GM12878 (cell line): ENCODE results near the gene C1orf232. TPM values are rescaled to one million over a fixed set of nuclear protein-coding genes. Genes with fewer than 3 reads are reported as not detected.

Experiments
- ATAC-seq: fragments of 200-7000 bp; cut with Tn5 transposase; 3 replicates; pipeline ENCODE4 v1.9.1; 2020; ENCODE audit warnings: mild to moderate bottlenecking, moderate library complexity
- BruUV-seq: library from RNA; stranded (reverse); fragments of 400-500 nt; replicated peaks from 2 replicates; lab custom pipeline; 2021; lab: Mats Ljungman, UMichigan
- CTCF ChIA-PET: fragments of 300-600 bp; sonication (Branson Sonifier 250); formaldehyde crosslinking; extraction: SDS; loops from one replicate; lab custom pipeline; 2021; ENCODE audit warnings: inconsistent platforms; lab: Yijun Ruan, JAX
- POLR2A ChIA-PET: fragments of 350-600 bp; formaldehyde crosslinking; extraction: SDS; loops from one replicate; lab custom pipeline; 2021; ENCODE audit warnings: inconsistent platforms; lab: Charles Lee
- RAD21 ChIA-PET: fragments of 300-600 bp; sonication (Branson Sonifier 250); formaldehyde crosslinking; loops from one replicate; lab custom pipeline; 2023; ENCODE audit warnings: antibody characterized with exemption; ENCODE audit not compliant: unreplicated experiment; lab: Charles Lee
- SMC1A ChIA-PET: fragments of 300-600 bp; sonication (Branson Sonifier 250); formaldehyde crosslinking; loops from one replicate; lab custom pipeline; 2023; ENCODE audit not compliant: unreplicated experiment, uncharacterized antibody; lab: Charles Lee
- DNase-seq: peaks from one replicate; pipeline ENCODE4 v3.0.0-alpha.2; 2011; ENCODE audit warnings: low read depth, low spot score
- FAIRE-seq: peaks from 3 replicates; lab custom pipeline; 2011; peaks lifted over from hg19 to GRCh38; lab: Jason Lieb, UNC
- H2AFZ ChIP-seq: 2 replicates; pipeline ENCODE4 v1.6.0; 2011; ENCODE audit warnings: low read depth, low read length, control low read depth; ENCODE audit not compliant: control insufficient read depth
- H3K27ac ChIP-seq: 2 replicates; pipeline ENCODE4 v1.5.1; 2011; ENCODE audit warnings: control low read depth; ENCODE audit not compliant: control insufficient read depth, insufficient read depth
- H3K27me3 ChIP-seq, 2 experiments: replicated peaks in 1 of 2; 2 replicates each; pipeline versions ENCODE4 v1.6.0 to v1.6.1; 2011; ENCODE audit warnings: low read length in 1 of 2; ENCODE audit not compliant: control insufficient read depth in 2 of 2, insufficient read depth in 2 of 2
- H3K36me3 ChIP-seq, 2 experiments: 2 replicates each; pipeline ENCODE4 v1.5.1; 2011; ENCODE audit warnings: low read length in 1 of 2; ENCODE audit not compliant: control insufficient read depth in 2 of 2, insufficient read depth in 2 of 2
- H3K4me1 ChIP-seq: 2 replicates; pipeline ENCODE4 v1.6.1; 2011; ENCODE audit warnings: mild to moderate bottlenecking, low read length, moderate library complexity, mixed read lengths; ENCODE audit not compliant: control insufficient read depth, insufficient read depth
- H3K4me2 ChIP-seq: 2 replicates; pipeline ENCODE4 v1.6.0; 2011; ENCODE audit warnings: control low read depth; ENCODE audit not compliant: control insufficient read depth, insufficient read depth
- H3K4me3 ChIP-seq: fragments of 200-600 bp; sonication (generic); 2 replicates; pipeline ENCODE4 v1.5.1; 2016
- H3K79me2 ChIP-seq: 2 replicates; pipeline ENCODE4 v1.6.0; 2011; ENCODE audit warnings: low read length; ENCODE audit not compliant: control insufficient read depth, insufficient read depth
- H3K9ac ChIP-seq: 2 replicates; pipeline ENCODE4 v1.8.0; 2011; ENCODE audit warnings: low read length, control low read depth, mixed read lengths; ENCODE audit not compliant: control insufficient read depth, insufficient read depth
- H3K9me3 ChIP-seq: replicated peaks from 3 replicates; pipeline ENCODE4 v1.5.1; 2011; ENCODE audit warnings: mild to moderate bottlenecking, low read length; ENCODE audit not compliant: control insufficient read depth, insufficient read depth
- H4K20me1 ChIP-seq: 2 replicates; pipeline ENCODE4 v1.6.0; 2011; ENCODE audit not compliant: control insufficient read depth, insufficient read depth
- ASH2L ChIP-seq: fragments of 300-600, 200-600 bp; sonication (generic); IDR thresholded peaks from 2 replicates; pipeline ENCODE4 v1.6.1; 2017; ENCODE audit warnings: low read depth, mild to moderate bottlenecking, borderline replicate concordance
- CHD4 ChIP-seq: fragments of 200-600 bp; sonication (generic); IDR thresholded peaks from 2 replicates; pipeline ENCODE4 v1.6.1; 2016; ENCODE audit warnings: mild to moderate bottlenecking
- FOXK2 ChIP-seq: fragments of 450-650 bp; IDR thresholded peaks from 2 replicates; pipeline ENCODE4 v1.6.1; 2017; ENCODE audit warnings: mild to moderate bottlenecking, moderate library complexity
- HDGF ChIP-seq: fragments of 450-650 bp; IDR thresholded peaks from 2 replicates; pipeline ENCODE4 v1.6.1; 2016; ENCODE audit warnings: antibody characterized with exemption
- KAT2A ChIP-seq: conservative IDR thresholded peaks from 2 replicates; pipeline ENCODE4 v1.6.1; 2011; ENCODE audit warnings: low read depth, low read length; ENCODE audit not compliant: control insufficient read depth
- LARP7 ChIP-seq: fragments of 450-650 bp; IDR thresholded peaks from 2 replicates; pipeline ENCODE4 v1.6.1; 2017; ENCODE audit warnings: mild to moderate bottlenecking
- MYC ChIP-seq: IDR thresholded peaks from 2 replicates; pipeline ENCODE4 v1.6.1; 2011; ENCODE audit warnings: mild to moderate bottlenecking, low read length, moderate library complexity, inconsistent platforms; ENCODE audit not compliant: insufficient read depth, insufficient replicate concordance, insufficient read length, severe bottlenecking
- POLR2AphosphoS2 ChIP-seq: IDR thresholded peaks from 2 replicates; pipeline ENCODE4 v1.6.1; 2011; ENCODE audit warnings: low read depth, mild to moderate bottlenecking, low read length, improper control_type of control experiment, moderate library complexity
- POU2F2 ChIP-seq: IDR thresholded peaks from 3 replicates; pipeline ENCODE4 v1.6.1; 2011; ENCODE audit warnings: low read depth, mild to moderate bottlenecking, low read length, borderline replicate concordance
- RUNX3 ChIP-seq: IDR thresholded peaks from 2 replicates; pipeline ENCODE4 v1.6.1; 2012; ENCODE audit warnings: low read length, inconsistent platforms
- SREBF1 ChIP-seq: IDR thresholded peaks from 2 replicates; pipeline ENCODE4 v1.6.1; 2012; ENCODE audit warnings: mild to moderate bottlenecking, low read length
- SUPT20H ChIP-seq: IDR thresholded peaks from 2 replicates; pipeline ENCODE4 v1.6.1; 2011; ENCODE audit warnings: low read depth, mild to moderate bottlenecking, low read length, moderate library complexity, borderline replicate concordance; ENCODE audit not compliant: control insufficient read depth
- TCF7 ChIP-seq: IDR thresholded peaks from 2 replicates; pipeline ENCODE4 v1.6.1; 2014; ENCODE audit warnings: antibody characterized with exemption, borderline replicate concordance
- WGBS: methylation state at CpG from one replicate; pipeline ENCODE4 v1.1.6; 2016; ENCODE audit warnings: low lambda C conversion rate; ENCODE audit not compliant: insufficient replicate concordance, insufficient coverage; ENCODE audit errors: missing lambda C conversion rate; 5-methylcytosine and 5-hydroxymethylcytosine counted together
- in situ Hi-C: fragments of 300-500 bp; cut with MboI; formaldehyde crosslinking; loops from 9 replicates; pipeline ENCODE4 v1.14.3; 2018; ENCODE audit warnings: mixed read lengths
- intact Hi-C: fragments of 100-400 bp; cut with micrococcal nuclease; formaldehyde crosslinking; loops from one replicate; pipeline ENCODE4 v1.14.2; 2022; ENCODE audit not compliant: unreplicated experiment
- polyA plus RNA-seq, 11 experiments: library from polyadenylated mRNA; depleted of rRNA in 4 of 11; unstranded in 6 of 11; stranded (reverse) in 5 of 11; fragments of >200 nt; fragmentation: Nextera tagmentation in 4 of 11; fragmentation: Illumina TruSeq in 1 of 11; extraction: Ambion mirVana in 4 of 11; extraction: Trizol in 1 of 11; gene quantifications; 1 replicate in 1 of 11; 2 replicates in 10 of 11; pipeline versions ENCODE4 v1.2.1 to v1.2.3, GENCODE V29; 2011 to 2016; ENCODE audit warnings: inconsistent platforms in 2 of 11, missing spikeins in 2 of 11, low read depth in 1 of 11
- total RNA-seq, 4 experiments: library from RNA; depleted of rRNA in 3 of 4; stranded (reverse); fragments of >200 nt in 3 of 4; fragmentation: Illumina TruSeq in 1 of 4; extraction: Trizol in 1 of 4; gene quantifications; 2 replicates each; pipeline versions ENCODE4 v1.2.1 to v1.2.3, GENCODE V29; 2013 to 2021
- TF ChIP-seq, protein P1 (sequence below): fragments of 150-350 bp; IDR thresholded peaks from 2 replicates; pipeline ENCODE4 v1.6.1; 2016; ENCODE audit warnings: low read depth, low read length
- TF ChIP-seq, protein P2 (sequence below): fragments of 450-650 bp; IDR thresholded peaks from 2 replicates; pipeline ENCODE4 v1.6.1; 2017; ENCODE audit warnings: low read depth, mild to moderate bottlenecking, moderate library complexity
- TF ChIP-seq, protein P3 (sequence below): IDR thresholded peaks from 2 replicates; pipeline ENCODE4 v1.6.1; 2012; ENCODE audit warnings: low read depth, low read length, improper control_type of control experiment

C1orf232 gene
- total and polyA plus RNA-seq, 10 of the 15 experiments (the other 5 are each of a cell fraction or from before 2014, with no cell fraction given), result not detected

DNA sequence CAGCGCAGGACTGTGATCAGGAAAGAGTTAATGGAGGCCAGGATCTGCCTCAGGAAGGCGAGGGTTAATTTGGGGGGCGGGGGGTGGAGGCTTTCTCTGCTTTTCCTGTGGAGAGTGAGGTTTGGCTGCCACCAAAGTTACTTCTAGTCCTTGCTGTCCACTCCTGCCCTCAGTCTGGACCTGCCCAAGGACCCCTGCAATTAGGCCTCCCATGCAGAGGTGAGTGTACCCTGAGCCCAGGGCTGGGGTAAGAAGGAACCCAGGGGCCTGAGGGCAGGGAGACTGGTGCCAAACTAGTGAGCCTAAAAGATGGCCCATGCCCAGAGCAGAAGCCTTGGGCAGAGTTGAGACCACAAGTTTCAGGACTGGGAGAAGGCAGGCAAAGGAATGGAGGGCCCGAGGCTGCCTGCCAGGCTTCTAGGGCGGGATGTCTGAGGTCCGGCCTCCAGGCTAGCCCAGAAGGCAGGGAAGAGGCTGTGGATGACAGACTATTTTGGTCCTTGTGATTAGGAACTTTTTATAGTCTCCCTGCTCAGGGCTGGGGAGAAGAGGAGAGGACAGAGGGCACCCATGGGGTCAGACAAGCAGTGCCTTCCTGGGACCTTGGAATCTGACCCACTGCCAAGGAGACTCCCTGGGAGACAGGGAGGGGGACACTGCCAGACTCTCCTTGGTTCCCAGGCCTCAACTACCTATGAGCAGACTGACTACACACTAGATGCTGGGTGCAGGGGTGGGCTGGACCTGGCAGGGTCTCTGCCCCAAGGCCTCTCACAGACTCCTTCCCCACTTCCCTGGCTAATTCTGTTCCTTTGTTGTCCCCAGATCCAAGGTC is 9.6 kb downstream of the C1orf232 start, which contains the start of gene FAM110D:
Gene FAM110D (plus strand): TSS at position 172 of the 835 bp plus-strand sequence. CDS start 2,213 bp downstream, outside the sequence.
- Histone ChIP-seq H3K27ac (no peak within 1 kb of the TSS), H3K4me1 (no peaks in the 10 kb centered on the region), H3K9me3 (no peaks in the 10 kb centered on the region; the same call in 2 of the 3 replicates), H3K36me3 (no peaks in the 10 kb centered on the region), H3K4me2 (no peak within 1 kb of the TSS), H3K27me3 (peaks cover 5 to 22% of the 10 kb centered on the region in 2 experiments), H3K79me2 (no peaks in the 10 kb centered on the region), H3K4me3 (no peak within 1 kb of the TSS), H3K9ac (no peak within 1 kb of the TSS), H2AFZ (no peak within 1 kb of the TSS), H4K20me1 (no peaks in the 10 kb centered on the region)
- SMC1A ChIA-PET, result no interaction called here
- CTCF ChIA-PET, result no interaction called here
- no TSS peak for BruUV-seq
- intact Hi-C loops (no loop called here), in situ Hi-C loops (no loop called here)
- TF ChIP-seq TCF7 (no peak), SREBF1 (no peak), POU2F2 (no peak), LARP7 (no peak), CHD4 (no peak), RUNX3 (no peak), ASH2L (no peak), HDGF (no peak), MYC (no peak), FOXK2 (no peak), KAT2A (no peak), POLR2AphosphoS2 (no peak), SUPT20H (no peak)
- TF ChIP-seq, protein P1, sequence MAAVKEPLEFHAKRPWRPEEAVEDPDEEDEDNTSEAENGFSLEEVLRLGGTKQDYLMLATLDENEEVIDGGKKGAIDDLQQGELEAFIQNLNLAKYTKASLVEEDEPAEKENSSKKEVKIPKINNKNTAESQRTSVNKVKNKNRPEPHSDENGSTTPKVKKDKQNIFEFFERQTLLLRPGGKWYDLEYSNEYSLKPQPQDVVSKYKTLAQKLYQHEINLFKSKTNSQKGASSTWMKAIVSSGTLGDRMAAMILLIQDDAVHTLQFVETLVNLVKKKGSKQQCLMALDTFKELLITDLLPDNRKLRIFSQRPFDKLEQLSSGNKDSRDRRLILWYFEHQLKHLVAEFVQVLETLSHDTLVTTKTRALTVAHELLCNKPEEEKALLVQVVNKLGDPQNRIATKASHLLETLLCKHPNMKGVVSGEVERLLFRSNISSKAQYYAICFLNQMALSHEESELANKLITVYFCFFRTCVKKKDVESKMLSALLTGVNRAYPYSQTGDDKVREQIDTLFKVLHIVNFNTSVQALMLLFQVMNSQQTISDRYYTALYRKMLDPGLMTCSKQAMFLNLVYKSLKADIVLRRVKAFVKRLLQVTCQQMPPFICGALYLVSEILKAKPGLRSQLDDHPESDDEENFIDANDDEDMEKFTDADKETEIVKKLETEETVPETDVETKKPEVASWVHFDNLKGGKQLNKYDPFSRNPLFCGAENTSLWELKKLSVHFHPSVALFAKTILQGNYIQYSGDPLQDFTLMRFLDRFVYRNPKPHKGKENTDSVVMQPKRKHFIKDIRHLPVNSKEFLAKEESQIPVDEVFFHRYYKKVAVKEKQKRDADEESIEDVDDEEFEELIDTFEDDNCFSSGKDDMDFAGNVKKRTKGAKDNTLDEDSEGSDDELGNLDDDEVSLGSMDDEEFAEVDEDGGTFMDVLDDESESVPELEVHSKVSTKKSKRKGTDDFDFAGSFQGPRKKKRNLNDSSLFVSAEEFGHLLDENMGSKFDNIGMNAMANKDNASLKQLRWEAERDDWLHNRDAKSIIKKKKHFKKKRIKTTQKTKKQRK, result no peak
- TF ChIP-seq, protein P2, sequence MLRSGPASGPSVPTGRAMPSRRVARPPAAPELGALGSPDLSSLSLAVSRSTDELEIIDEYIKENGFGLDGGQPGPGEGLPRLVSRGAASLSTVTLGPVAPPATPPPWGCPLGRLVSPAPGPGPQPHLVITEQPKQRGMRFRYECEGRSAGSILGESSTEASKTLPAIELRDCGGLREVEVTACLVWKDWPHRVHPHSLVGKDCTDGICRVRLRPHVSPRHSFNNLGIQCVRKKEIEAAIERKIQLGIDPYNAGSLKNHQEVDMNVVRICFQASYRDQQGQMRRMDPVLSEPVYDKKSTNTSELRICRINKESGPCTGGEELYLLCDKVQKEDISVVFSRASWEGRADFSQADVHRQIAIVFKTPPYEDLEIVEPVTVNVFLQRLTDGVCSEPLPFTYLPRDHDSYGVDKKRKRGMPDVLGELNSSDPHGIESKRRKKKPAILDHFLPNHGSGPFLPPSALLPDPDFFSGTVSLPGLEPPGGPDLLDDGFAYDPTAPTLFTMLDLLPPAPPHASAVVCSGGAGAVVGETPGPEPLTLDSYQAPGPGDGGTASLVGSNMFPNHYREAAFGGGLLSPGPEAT, result no peak
- TF ChIP-seq, protein P3, sequence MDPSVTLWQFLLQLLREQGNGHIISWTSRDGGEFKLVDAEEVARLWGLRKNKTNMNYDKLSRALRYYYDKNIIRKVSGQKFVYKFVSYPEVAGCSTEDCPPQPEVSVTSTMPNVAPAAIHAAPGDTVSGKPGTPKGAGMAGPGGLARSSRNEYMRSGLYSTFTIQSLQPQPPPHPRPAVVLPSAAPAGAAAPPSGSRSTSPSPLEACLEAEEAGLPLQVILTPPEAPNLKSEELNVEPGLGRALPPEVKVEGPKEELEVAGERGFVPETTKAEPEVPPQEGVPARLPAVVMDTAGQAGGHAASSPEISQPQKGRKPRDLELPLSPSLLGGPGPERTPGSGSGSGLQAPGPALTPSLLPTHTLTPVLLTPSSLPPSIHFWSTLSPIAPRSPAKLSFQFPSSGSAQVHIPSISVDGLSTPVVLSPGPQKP, result no peak
- FAIRE-seq (no peak), DNase-seq (no peak), ATAC-seq (no peak)
- RAD21 ChIA-PET, result no interaction called here
- POLR2A ChIA-PET, result no interaction called here
- 6% methylated on average over 6 of the region's 6 CpGs for WGBS
